NCI-H2107 treated with DMSO at 0.1 percent for 48 hours (cell line): ENCODE results near the gene TASOR.

Source experiments
- DNase-seq: peaks from one replicate; lab custom pipeline; 2025; ENCODE audit not compliant: unreplicated experiment; lab: John Stamatoyannopoulos, UW

The TASOR gene

GRCh38 chr3:56689303-56689702 is 6.2 kb upstream of the TASOR start:
- no peak for DNase-seq

GRCh38 chr3:56688191-56688590 is 5.1 kb upstream of the TASOR start:
- no peak for DNase-seq

DNA sequence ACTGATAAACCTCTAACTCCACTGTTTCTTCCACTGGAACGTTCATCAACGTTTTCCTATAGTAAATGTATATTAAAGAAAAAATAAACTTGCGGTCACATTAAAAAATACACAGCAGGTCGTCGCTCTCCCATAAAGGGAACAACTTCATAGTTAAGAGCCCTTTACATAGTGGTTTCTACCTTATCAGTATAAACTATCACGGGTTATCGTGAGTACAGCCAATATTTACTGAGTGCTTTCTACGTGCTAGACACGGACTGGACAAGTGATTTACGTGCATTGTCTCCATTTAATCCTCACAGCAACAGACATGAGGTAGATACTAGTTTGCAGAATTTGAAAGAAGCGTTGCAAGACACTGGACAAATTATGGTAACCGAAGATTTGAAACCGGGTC is 964 bp upstream of the TASOR start:
- no peak for DNase-seq

- peak; percentile 11 for DNase-seq
These were observed 473 bp downstream of the TASOR start for GRCh38 chr3:56682462-56683121.

DNA sequence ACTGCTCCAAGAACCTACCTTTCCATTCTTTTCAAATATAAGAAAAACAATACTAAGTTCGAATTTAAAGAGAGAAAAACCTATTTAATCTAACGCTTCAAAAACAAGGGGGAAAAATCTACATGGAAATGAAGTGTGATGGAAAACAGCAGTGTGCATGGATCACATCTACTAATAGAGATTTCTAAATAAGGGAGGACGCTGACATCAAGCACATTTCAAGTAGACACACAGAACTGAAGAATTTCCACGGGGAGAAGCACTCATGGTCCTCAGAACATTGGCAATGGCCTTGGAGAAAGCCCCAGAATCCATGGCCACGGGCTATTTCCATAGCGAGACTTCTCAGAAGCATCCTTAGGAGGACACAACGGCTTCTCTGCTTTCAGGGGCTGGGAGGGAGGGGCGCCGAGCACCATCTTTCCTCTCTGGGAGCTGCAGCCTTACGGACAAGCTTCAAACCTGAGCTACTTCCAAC is 1.0 kb downstream of the TASOR start:
- no peak for DNase-seq

DNA sequence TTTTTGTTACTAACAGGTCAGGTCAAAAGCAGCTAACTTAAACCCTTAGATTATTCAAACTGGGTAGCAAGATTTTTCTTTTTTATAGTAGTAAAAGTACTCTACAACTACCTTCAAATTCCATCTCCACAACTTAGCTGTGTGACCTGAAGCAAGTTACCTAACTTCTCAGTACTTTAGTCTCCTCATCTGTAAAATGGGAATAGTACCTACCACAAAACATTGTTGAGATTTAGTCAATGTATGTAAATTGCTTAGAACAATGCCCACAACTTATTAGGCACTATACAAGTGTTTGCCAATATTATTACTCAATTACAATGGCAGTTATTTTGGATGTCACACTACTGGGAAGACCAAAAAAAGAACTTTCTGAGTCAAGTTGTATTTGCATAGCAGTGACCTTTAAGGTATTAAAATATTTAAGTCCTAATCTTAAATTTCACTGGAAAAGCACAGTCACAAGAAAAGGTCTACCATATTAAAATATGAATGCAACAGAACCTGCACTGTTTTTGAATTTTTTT is 2.9 kb downstream of the TASOR start:
- no peak for DNase-seq

DNA sequence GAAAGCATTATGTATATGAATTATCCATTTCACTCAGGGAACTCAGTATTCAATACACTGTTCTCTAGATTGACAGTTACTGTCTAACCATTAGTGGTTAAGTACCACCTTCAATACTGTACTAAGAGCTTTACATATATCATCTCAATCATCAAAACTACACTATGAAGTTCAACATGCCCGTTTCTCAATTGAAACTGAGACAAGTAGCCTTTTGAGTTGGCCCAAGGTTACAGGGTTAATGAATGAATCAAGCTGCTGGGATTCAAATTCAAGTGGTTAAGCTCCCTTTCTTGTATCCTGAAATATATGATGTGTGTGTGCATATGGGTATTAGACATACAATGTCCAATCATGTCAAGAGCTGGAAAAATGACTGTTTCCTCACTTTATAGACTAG is 5.8 kb downstream of the TASOR start:
- no peak for DNase-seq

GRCh38 chr3:56673781-56674457 is 9.1 kb downstream of the TASOR start:
- no peak for DNase-seq

DNA sequence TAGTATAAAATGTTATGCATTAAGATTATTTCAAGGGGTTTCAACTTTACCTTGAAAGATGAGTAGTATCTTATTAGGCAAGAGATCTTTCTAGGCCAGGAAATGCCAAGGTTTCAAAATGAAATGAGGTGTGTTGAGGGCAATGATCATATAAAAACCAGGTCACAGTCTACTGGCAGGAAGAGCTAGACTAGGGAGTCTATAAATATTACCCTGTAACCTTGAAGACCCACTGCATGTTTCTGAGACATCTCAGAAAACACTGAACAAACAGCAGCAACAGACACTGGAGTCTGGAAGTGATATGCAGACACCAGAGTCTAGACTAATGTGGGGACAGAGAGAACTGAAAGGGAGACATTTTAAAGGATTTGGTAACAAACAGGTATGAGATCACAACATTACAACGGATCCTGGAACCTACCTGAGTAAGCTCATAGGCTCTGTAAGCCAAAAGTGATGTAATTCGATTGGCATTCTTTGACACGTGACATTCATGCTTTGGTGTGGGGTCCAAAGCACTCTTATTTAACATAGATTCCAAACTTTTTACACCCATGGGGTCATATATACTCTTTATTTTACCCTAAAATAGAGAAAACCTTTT is 15.0 kb downstream of the TASOR start:
- no peak for DNase-seq

- DNase-seq, result no peak
These were observed 18.2 kb downstream of the TASOR start for GRCh38 chr3:56664823-56665222.

DNA sequence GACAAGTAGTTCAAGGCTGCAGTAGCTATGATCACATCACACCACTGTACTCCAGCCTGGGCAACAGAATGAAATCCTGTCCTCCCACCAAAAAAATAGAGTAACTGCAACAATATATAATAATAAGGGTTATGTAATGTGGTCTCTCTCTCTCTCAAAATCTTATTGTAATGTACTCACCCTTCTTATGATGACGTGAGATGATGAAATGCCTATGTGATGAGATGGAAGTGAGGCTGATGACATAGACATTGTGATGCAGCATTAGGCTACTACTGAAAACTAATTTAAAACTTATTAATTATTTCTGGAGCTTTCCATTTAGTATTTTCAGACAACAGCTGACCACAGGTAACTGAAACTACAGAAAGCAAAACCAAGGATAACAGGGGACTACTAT is 27.4 kb downstream of the TASOR start:
- DNase-seq, result no peak

DNA sequence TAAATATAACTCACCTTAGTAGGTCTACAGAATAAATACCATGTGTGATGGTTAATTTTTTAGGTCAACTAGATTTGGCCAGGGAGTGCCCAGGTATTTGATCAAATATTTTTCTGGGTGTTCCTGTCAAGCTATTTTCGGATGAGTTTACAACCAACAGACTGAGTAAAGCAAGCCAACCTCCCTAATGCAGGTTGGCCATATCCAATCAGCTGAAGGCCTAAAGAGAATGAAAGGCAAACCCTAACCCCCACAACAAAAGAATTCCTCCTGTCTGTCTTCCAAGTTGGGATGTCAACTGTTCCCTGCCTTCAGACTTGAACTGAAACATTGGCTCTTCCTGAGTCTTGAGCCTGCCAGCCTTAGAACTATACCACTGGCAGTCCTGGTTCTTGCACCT is 28.6 kb downstream of the TASOR start:
- DNase-seq, result no peak

DNA sequence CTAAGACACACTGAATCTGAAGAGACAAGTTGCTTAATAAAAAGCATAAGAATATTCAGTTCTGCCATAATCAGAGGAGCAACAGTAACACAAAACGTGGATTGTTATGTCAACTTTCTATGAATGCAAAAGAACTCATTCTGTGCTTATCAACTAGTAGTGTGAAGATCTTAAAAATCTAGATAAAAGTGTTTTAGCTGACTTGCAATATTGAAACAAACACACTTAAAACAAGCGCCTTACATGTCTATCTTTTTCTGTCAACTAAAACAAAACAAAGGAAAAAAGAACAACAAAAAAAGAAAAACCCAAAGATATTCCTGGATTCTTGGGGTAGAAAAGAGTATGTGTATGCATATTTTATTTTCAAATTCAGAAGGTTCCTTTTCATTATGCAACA is 37.7 kb downstream of the TASOR start:
- no peak for DNase-seq

- no peak for DNase-seq
These were observed 49.2 kb downstream of the TASOR start for GRCh38 chr3:56633602-56634535.
